ENCODE results near the gene TMEFF2. TPM values are rescaled to one million over a fixed set of nuclear protein-coding genes. Genes with fewer than 3 reads are reported as not detected.

Gene TMEFF2
- total and polyA plus RNA-seq, 2 of the 4 experiments (the other 2 are of a cell fraction) = 1.3 to 3.0 TPM

GRCh38 chr2:191985740-191986139 lies 209.0 kb downstream of the TMEFF2 start:
- H3K4ac ChIP-seq (ENCODE audit: low read depth, low read length) = no peak overlapping the region
- no peak overlapping the region for H3K56ac ChIP-seq (ENCODE audit: extremely low read depth, insufficient read depth, low read length)
- BruUV-seq (replicated peaks) = no TSS peak
- no peak overlapping the region for H2BK15ac ChIP-seq (ENCODE audit: low read depth, low read length)
- no peaks in the 10 kb centered on the region for H3K27me3 ChIP-seq (ENCODE audit: control insufficient read depth, insufficient read depth, low read length)
- no peaks in the 10 kb centered on the region for H3K9me1 ChIP-seq (ENCODE audit: insufficient read depth, low read length)
- intact Hi-C loops (cut with micrococcal nuclease) (no loop called here), in situ Hi-C loops (cut with MboI; ENCODE audit: low sequenced_read_pairs) (no loop called here), dilution Hi-C loops (cut with HindIII; ENCODE audit: low sequenced_read_pairs, unreplicated experiment) (no loop called here)
- ChIA-PET CTCF (no interaction called here), POLR2A (ENCODE audit: unreplicated experiment) (no interaction called here)
- no peak overlapping the region for H4K5ac ChIP-seq (ENCODE audit: low read depth, low read length)
- no CpG with 5 or more reads among the region's 2 CpGs for WGBS, 2 experiments (ENCODE audit: extremely low coverage in 2 of 2, insufficient read length in 1 of 2)
- no peak overlapping the region for H2BK20ac ChIP-seq (ENCODE audit: low read depth, low read length)
- H3K23ac ChIP-seq (ENCODE audit: low read depth, low read length) = no peak overlapping the region
- ATAC-seq (ENCODE audit: low read depth) = no peak
- H3K4me3 ChIP-seq (ENCODE audit: insufficient read depth, low read depth, low read length) = no peak overlapping the region
- no peaks in the 10 kb centered on the region for H4K20me1 ChIP-seq (ENCODE audit: insufficient read depth, low read length)
- H3K36me3 ChIP-seq (ENCODE audit: control insufficient read depth, insufficient read depth, low read length) = no peaks in the 10 kb centered on the region
- no peak overlapping the region for H2BK120ac ChIP-seq (ENCODE audit: low read depth, low read length)
- no peak overlapping the region for H4K91ac ChIP-seq (ENCODE audit: insufficient read depth, low read depth, low read length)
- H3K9me3 ChIP-seq (ENCODE audit: control insufficient read depth, insufficient read depth, low read length) = no peaks in the 10 kb centered on the region
- DNase-seq = no peak
- no peaks in the 10 kb centered on the region for H3K79me1 ChIP-seq (ENCODE audit: low read depth in 1 of 2, low read length in 2 of 2)
- no peak overlapping the region for H2AFZ ChIP-seq (replicated peaks; ENCODE audit: low read length, poor library complexity)
- H2AK9ac ChIP-seq (replicated peaks; ENCODE audit: low read depth, low read length, poor library complexity) = no peak overlapping the region
- H2AK5ac ChIP-seq (ENCODE audit: low read depth, low read length) = no peak overlapping the region
- no peak overlapping the region for H4K8ac ChIP-seq (ENCODE audit: low read depth in 2 of 2, low read length in 2 of 2)
- H3K18ac ChIP-seq (ENCODE audit: low read depth, low read length) = no peak overlapping the region
- no peak overlapping the region for H2BK5ac ChIP-seq (ENCODE audit: low read depth, low read length, poor library complexity, severe bottlenecking)
- no peak overlapping the region for H3K4me2 ChIP-seq (ENCODE audit: low read depth, low read length)
- H3K9ac ChIP-seq (ENCODE audit: low read depth, low read length) = no peak overlapping the region
- H3K27ac ChIP-seq (ENCODE audit: insufficient read depth, low read length) = no peak overlapping the region
- H3K4me1 ChIP-seq (ENCODE audit: control insufficient read depth, insufficient read depth, low read length) = no peaks in the 10 kb centered on the region
- no peak overlapping the region for H3K14ac ChIP-seq (replicated peaks; ENCODE audit: low read depth, low read length)
- no peak for TF ChIP-seq CTCF (conservative IDR thresholded peaks at IDR 0.05; ENCODE audit: low read depth, low read length)
- TF ChIP-seq RAD21 (IDR thresholded peaks at IDR 0.05; ENCODE audit: low read length) = no peak
- TF ChIP-seq BHLHE40 (IDR thresholded peaks at IDR 0.05; ENCODE audit: low read depth, low read length) = no peak
- no peak for TF ChIP-seq NFE2L2 (IDR thresholded peaks at IDR 0.05; ENCODE audit: low read depth, low read length)
- no peak for TF ChIP-seq FOS (IDR thresholded peaks at IDR 0.05; ENCODE audit: low read depth, low read length)
- TF ChIP-seq MXI1 (IDR thresholded peaks at IDR 0.05; ENCODE audit: borderline replicate concordance, low read depth, low read length) = no peak
- no peak for TF ChIP-seq CHD1 (IDR thresholded peaks at IDR 0.05; ENCODE audit: low read depth, low read length)
- no peak for TF ChIP-seq SMC3 (IDR thresholded peaks at IDR 0.05; ENCODE audit: low read depth, low read length)
- TF ChIP-seq RFX5 (IDR thresholded peaks at IDR 0.05; ENCODE audit: low read depth, low read length) = no peak
- no peak for TF ChIP-seq CEBPB (IDR thresholded peaks at IDR 0.05; ENCODE audit: low read depth, low read length)
- no peak for TF ChIP-seq POLR2A (IDR thresholded peaks at IDR 0.05; ENCODE audit: low read depth, low read length)
- no peak for TF ChIP-seq ELK1 (IDR thresholded peaks at IDR 0.05; ENCODE audit: borderline replicate concordance, low read depth, low read length)

All from IMR-90 (cell line).